Loucy (cell line): ENCODE measurements around the gene DCST1.

Source experiments
- H2AFZ ChIP-seq: fragments of 200-600 bp; sonication (generic); 2 replicates; pipeline ENCODE4 v1.6.0; 2016; ENCODE audit warnings: antibody characterized with exemption, mild to moderate bottlenecking, low read length, moderate library complexity
- H3F3A ChIP-seq: fragments of 200-600 bp; 2 replicates; pipeline ENCODE4 v1.6.0; 2016; ENCODE audit warnings: antibody characterized with exemption, low read depth, mild to moderate bottlenecking
- H3K27me3 ChIP-seq: fragments of 200-600 bp; sonication (generic); 2 replicates; pipeline ENCODE4 v1.6.1; 2014; ENCODE audit warnings: low read length, mild to moderate bottlenecking; ENCODE audit not compliant: insufficient read depth, poor library complexity, severe bottlenecking
- H3K36me3 ChIP-seq: fragments of 200-600 bp; sonication (generic); 2 replicates; pipeline ENCODE4 v1.6.1; 2016; ENCODE audit warnings: low read length; ENCODE audit not compliant: insufficient read depth
- H3K4me1 ChIP-seq: fragments of 200-600 bp; sonication (generic); 2 replicates; pipeline ENCODE4 v1.5.1; 2014; ENCODE audit warnings: low read length, mild to moderate bottlenecking; ENCODE audit not compliant: insufficient read depth, poor library complexity, severe bottlenecking
- H3K4me2 ChIP-seq: fragments of 200-600 bp; sonication (generic); 2 replicates; pipeline ENCODE4 v1.6.0; 2014; ENCODE audit warnings: antibody characterized with exemption, low read length, low read depth, mild to moderate bottlenecking; ENCODE audit not compliant: poor library complexity, severe bottlenecking
- H3K4me3 ChIP-seq: fragments of 200-600 bp; sonication (generic); 2 replicates; pipeline ENCODE4 v1.5.1; 2014; ENCODE audit warnings: low read length, mild to moderate bottlenecking, mixed read lengths; ENCODE audit not compliant: poor library complexity, severe bottlenecking
- H3K79me2 ChIP-seq: fragments of 200-600 bp; sonication (generic); 2 replicates; pipeline ENCODE4 v1.6.1; 2014; ENCODE audit warnings: low read length; ENCODE audit not compliant: insufficient read depth
- H3K9ac ChIP-seq: fragments of 200-600 bp; sonication (generic); 2 replicates; pipeline ENCODE4 v1.6.0; 2014; ENCODE audit warnings: mild to moderate bottlenecking, low read depth, low read length, moderate library complexity; ENCODE audit not compliant: poor library complexity, severe bottlenecking
- H3K9me2 ChIP-seq: fragments of 200-600 bp; sonication (generic); replicated peaks from 2 replicates; pipeline ENCODE4 v1.6.1; 2016; ENCODE audit warnings: low read depth, low read length, mixed read lengths
- H3K9me3 ChIP-seq: fragments of 200-600 bp; sonication (generic); 2 replicates; pipeline ENCODE4 v1.6.1; 2014; ENCODE audit warnings: mild to moderate bottlenecking, antibody characterized with exemption, low read length, low read depth; ENCODE audit not compliant: insufficient read depth
- H4K20me1 ChIP-seq: fragments of 200-600 bp; sonication (generic); 2 replicates; pipeline ENCODE4 v1.6.0; 2014; ENCODE audit warnings: antibody characterized with exemption, low read length, mild to moderate bottlenecking; ENCODE audit not compliant: insufficient read depth, poor library complexity, severe bottlenecking
- EZH2phosphoT487 ChIP-seq: fragments of 200-600 bp; IDR thresholded peaks from 2 replicates; pipeline ENCODE4 v1.6.1; 2018; ENCODE audit warnings: antibody characterized with exemption, mild to moderate bottlenecking, moderate library complexity, borderline replicate concordance
- TF ChIP-seq, protein P1 (sequence below): fragments of 200-600 bp; sonication (generic); conservative IDR thresholded peaks from 2 replicates; pipeline ENCODE4 v1.5.1; 2014; ENCODE audit warnings: mild to moderate bottlenecking, antibody characterized with exemption, low read length

DCST1 gene

DNA sequence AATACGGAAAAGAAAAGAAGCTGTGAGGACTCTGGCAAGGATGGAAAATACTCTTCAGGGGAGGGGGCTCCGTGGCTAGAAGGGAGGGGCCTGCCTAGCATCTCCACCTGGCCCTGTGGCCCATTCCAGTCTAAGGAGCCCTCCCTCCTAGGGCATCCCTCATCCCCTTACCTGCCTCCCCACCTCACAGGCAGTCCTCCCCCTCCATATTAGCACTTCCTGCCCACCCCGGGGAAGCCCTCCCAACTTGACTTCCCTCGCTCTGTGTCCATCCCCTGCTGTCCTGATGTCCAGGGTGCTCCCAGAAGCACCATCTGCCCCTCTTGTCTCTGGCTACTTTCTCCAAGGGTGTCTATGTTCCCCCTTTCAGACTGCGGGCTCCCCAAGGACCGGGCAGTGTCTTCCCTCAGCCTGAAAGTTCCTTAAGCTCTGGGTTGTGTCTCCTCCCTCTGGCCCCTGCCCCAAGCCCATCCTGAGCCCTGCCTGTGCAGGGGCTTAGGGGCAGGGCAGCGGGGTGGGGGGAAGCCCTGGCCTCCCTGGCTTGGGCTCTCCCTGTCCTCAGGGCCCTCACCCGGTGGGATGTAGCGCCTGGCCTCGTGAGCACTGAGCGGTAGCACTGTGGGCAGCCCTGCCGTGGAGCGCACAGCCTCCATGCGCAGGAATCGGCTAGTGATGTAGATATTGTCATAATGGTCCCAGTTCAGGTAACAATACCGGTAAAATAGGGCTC lies 3.9 kb upstream of the DCST1 start:
- H3K4me2 ChIP-seq = no peak overlapping the region

DNA sequence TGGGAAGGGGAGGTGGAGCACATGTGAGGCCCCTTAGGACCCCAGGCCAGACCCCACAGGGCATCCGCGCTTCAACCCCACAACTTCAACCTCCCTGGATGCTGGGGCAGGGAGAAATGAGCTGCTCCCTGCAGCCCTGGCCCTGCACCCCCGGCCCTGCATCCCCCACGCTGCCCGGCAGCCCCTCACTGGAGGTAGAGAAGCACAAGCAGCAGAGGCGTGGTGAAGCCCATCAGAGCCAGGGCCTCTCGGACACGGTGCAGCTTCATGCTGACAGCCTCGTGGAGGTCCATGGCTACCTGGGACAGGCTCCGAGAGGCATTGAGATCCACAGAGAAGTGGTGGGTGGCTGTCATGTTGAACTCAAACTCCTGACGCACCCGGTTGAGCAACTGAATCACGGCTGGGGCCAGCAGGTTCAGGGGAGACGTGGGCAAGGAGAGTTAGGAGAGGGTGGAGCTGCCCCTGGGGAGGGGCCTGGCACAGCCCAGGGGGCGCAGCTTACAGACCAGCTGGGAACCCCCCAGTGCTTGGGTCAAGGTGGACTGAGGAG lies 3.3 kb upstream of the DCST1 start:
- TF ChIP-seq, protein P1, sequence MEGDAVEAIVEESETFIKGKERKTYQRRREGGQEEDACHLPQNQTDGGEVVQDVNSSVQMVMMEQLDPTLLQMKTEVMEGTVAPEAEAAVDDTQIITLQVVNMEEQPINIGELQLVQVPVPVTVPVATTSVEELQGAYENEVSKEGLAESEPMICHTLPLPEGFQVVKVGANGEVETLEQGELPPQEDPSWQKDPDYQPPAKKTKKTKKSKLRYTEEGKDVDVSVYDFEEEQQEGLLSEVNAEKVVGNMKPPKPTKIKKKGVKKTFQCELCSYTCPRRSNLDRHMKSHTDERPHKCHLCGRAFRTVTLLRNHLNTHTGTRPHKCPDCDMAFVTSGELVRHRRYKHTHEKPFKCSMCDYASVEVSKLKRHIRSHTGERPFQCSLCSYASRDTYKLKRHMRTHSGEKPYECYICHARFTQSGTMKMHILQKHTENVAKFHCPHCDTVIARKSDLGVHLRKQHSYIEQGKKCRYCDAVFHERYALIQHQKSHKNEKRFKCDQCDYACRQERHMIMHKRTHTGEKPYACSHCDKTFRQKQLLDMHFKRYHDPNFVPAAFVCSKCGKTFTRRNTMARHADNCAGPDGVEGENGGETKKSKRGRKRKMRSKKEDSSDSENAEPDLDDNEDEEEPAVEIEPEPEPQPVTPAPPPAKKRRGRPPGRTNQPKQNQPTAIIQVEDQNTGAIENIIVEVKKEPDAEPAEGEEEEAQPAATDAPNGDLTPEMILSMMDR = no peak
- TF ChIP-seq EZH2phosphoT487 = no peak
- Histone ChIP-seq H3K27me3 (no peaks in the 10 kb centered on the region), H3K36me3 (no peaks in the 10 kb centered on the region), H3K4me3 (no peak overlapping the region), H3K9me2 (no peaks in the 10 kb centered on the region), H3K79me2 (no peaks in the 10 kb centered on the region), H3F3A (no peaks in the 10 kb centered on the region), H4K20me1 (no peaks in the 10 kb centered on the region), H2AFZ (no peak overlapping the region), H3K4me1 (no peaks in the 10 kb centered on the region), H3K9me3 (no peaks in the 10 kb centered on the region), H3K4me2 (no peak overlapping the region), H3K9ac (no peak overlapping the region)

More for the DNA sequence above, 3.9 kb upstream of the DCST1 start:
- Histone ChIP-seq H3K9ac (no peak overlapping the region), H3K4me3 (no peak overlapping the region), H3K79me2 (no peaks in the 10 kb centered on the region), H3K9me2 (no peaks in the 10 kb centered on the region), H3K27me3 (no peaks in the 10 kb centered on the region), H3F3A (no peaks in the 10 kb centered on the region), H3K9me3 (no peaks in the 10 kb centered on the region), H3K36me3 (no peaks in the 10 kb centered on the region), H3K4me1 (no peaks in the 10 kb centered on the region), H4K20me1 (no peaks in the 10 kb centered on the region), H2AFZ (no peak overlapping the region)
- TF ChIP-seq, protein P1 = no peak
- TF ChIP-seq EZH2phosphoT487 = no peak

DNA sequence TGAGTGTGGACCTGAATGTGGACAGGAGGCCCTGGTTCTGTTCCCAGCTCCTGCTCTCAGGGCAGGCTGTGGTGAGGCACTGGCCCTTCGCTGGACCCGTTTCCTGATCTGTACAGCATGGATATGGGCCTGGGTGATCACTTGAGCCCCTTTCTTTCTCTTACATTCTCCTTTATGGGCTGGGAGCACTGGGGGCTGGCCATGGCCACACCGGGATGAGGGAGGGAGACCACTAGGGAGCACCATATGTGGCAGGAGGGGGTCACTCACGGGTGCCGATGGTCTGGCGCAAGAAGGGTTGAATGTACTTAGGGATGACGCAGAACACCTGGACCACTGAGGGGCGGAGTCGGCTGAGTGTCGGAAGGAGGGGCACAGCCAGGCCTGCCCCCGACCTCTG lies 2.7 kb upstream of the DCST1 start:
- H3K4me1 ChIP-seq = no peaks in the 10 kb centered on the region
- no peaks in the 10 kb centered on the region for H3F3A ChIP-seq
- H3K4me3 ChIP-seq = no peak overlapping the region

More for the DNA sequence above, 2.7 kb upstream of the DCST1 start:
- Histone ChIP-seq H2AFZ (no peak overlapping the region), H3K4me2 (no peak overlapping the region), H3K79me2 (no peaks in the 10 kb centered on the region), H3K9ac (no peak overlapping the region), H4K20me1 (no peaks in the 10 kb centered on the region), H3K36me3 (no peaks in the 10 kb centered on the region), H3K27me3 (no peaks in the 10 kb centered on the region), H3K9me2 (no peaks in the 10 kb centered on the region), H3K9me3 (no peaks in the 10 kb centered on the region)
- TF ChIP-seq, protein P1 = no peak
- no peak for TF ChIP-seq EZH2phosphoT487
